Coronary artery (tissue), 2 donors: ENCODE results near the gene SERPINB8.

ENCODE experiments used
- DNase-seq: peaks from one replicate; pipeline ENCODE4 v3.0.0-alpha.2; 2017; ENCODE audit warnings: low spot score
- H3K27ac ChIP-seq, 2 donors: fragments of 200-600 bp; sonication (generic); one replicate each; pipeline ENCODE4 v1.5.1; 2016 to 2019
- H3K4me3 ChIP-seq: fragments of 200-600 bp; sonication (generic); 2 replicates; pipeline ENCODE4 v1.5.1; 2016; ENCODE audit warnings: mild to moderate bottlenecking, moderate library complexity
- TF ChIP-seq, protein P1 (sequence below): fragments of 200-600 bp; sonication (generic); IDR thresholded peaks from one replicate; pipeline ENCODE4 v1.5.1; 2019; ENCODE audit warnings: antibody characterized with exemption

Gene SERPINB8

DNA sequence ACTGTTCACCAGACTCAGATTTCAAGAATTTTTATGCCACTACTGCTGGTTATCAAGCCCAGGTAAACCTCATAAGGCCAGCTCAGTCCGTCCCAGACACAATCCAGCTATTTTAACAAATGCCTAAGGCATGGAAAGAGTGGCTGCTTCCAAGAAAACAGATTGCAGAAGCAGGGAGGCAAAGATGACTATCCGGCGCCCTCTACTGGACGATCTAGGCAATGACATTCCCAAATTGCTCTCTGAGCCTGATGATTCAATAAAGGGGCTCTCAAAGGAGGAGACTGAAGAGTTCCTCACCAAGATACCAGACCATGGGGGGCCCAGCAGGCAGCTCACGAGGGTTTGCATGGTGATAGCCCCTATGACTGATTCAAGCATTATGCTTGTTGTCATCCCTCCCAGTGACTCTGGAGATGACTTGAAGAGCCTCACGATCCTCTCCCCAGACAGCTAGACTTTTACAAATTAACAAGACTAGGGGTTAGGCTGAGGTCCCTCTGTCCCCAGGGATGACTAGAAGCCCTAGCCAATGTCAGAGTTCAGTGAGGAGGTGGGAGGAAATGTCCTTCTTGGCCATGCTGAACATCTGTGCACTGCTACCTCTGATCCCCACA lies 25.0 kb downstream of the SERPINB8 start:
- Histone ChIP-seq H3K27ac (no peak overlapping the region), H3K4me3 (no peak overlapping the region)
- TF ChIP-seq, protein P1, sequence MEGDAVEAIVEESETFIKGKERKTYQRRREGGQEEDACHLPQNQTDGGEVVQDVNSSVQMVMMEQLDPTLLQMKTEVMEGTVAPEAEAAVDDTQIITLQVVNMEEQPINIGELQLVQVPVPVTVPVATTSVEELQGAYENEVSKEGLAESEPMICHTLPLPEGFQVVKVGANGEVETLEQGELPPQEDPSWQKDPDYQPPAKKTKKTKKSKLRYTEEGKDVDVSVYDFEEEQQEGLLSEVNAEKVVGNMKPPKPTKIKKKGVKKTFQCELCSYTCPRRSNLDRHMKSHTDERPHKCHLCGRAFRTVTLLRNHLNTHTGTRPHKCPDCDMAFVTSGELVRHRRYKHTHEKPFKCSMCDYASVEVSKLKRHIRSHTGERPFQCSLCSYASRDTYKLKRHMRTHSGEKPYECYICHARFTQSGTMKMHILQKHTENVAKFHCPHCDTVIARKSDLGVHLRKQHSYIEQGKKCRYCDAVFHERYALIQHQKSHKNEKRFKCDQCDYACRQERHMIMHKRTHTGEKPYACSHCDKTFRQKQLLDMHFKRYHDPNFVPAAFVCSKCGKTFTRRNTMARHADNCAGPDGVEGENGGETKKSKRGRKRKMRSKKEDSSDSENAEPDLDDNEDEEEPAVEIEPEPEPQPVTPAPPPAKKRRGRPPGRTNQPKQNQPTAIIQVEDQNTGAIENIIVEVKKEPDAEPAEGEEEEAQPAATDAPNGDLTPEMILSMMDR: peak; percentile 83
- DNase-seq: no peak

DNA sequence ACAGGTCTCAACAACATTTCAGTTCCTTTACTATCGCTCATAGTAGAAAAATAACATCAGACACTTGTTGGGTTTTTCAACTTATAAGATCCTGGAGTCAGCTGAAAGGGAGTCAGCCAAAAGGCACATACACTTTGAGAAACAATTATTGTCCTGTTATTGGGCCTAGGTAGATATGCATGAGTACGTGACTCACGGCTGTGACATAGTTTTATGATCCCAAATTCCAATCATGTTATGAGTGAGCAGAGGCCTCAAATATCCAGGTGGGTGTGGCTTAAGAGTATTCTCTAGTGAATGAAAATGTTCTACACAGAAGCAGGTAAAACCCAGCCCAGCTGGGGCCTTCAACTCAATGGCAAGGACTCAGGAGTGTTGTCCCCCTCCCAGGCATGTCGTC lies 27.2 kb downstream of the SERPINB8 start:
- Histone ChIP-seq H3K27ac (no peak overlapping the region), H3K4me3 (no peak overlapping the region)
- DNase-seq: no peak
- TF ChIP-seq, protein P1: no peak

DNA sequence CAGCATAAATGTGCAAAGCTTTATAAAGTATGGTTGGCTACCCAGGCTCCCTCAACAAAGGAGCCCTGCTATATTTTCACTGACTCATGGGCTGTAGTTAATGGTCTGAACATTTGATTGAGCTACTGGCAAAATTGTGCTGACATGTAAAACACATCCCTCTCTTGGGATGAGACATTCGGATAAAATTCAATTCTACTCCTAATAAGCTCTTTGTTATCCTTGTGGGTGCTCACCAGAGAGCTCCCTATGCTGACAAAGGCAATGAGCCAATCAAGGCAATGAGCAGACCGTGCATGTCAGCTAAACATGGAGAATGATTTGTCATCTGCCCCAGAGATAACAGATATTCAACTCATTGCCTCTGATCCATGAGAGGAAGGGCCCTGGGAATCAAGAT lies 27.7 kb downstream of the SERPINB8 start:
- TF ChIP-seq, protein P1: no peak
- no peak overlapping the region for H3K27ac ChIP-seq
- DNase-seq: no peak
- H3K4me3 ChIP-seq: no peak overlapping the region

DNA sequence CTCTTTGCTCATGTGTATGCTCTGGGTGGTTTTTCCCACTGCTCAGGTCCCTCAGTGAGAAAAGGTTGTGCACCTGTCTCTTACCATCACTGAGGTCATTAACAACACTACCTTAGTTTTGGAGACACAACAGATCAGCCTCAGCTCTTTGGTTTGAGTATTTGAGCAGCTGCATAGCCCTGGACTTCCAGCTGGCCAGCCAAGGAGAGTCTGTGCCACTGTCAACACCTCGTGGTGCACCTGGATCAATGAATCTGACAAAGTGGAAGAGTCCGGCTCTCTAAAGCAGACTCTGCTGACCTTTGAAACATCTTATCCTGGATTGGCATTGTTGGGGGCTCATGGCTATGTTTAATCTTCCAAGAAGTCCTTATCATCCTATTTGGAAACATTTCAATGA lies 30.0 kb downstream of the SERPINB8 start:
- Histone ChIP-seq H3K4me3 (no peak overlapping the region), H3K27ac (no peak overlapping the region)
- TF ChIP-seq, protein P1: no peak
- no peak for DNase-seq

DNA sequence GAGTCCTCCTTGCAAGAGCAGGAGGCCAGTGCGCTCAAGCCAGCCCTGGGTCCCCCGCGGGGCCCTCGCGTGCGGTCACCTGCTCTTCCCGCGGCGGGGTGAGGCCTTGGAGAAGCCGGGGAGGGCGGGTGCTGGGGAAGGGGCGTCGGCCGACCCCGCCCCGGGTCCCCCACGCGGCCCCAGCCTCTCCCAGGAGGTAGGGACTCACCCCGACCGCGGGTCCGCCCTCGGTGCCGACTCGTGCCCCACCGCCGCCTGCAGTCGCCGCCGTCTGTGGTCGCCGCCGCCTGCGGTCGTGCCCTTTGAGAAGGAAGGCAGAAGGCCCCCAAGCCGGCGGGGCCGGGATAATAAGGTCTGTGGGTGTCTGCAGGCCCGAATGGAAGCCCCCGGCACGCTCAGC lies 32.7 kb downstream of the SERPINB8 start:
- Histone ChIP-seq H3K27ac (no peak overlapping the region), H3K4me3 (no peak overlapping the region)
- no peak for DNase-seq
- TF ChIP-seq, protein P1: no peak

DNA sequence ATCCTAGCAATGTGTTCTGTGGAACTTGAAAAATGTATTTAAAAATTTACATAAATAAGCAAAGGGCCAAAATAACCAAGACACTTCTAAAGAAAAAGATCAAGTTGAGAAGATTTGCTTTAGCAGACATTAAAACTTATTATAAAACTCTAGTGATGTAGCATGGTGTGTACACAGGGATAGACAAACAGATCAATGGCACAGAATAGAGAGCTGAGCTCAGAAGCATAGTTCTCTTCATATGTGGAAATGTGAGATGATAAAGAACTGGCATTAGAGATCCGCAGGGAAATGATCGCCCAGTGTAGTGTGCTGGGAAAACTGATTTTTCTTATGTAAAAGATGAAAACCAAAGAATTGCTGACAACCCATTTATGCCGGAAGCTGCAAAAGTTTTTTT lies 39.4 kb downstream of the SERPINB8 start:
- DNase-seq: no peak
- H3K27ac ChIP-seq: no peak overlapping the region
- no peak overlapping the region for H3K4me3 ChIP-seq
- TF ChIP-seq, protein P1: no peak

DNA sequence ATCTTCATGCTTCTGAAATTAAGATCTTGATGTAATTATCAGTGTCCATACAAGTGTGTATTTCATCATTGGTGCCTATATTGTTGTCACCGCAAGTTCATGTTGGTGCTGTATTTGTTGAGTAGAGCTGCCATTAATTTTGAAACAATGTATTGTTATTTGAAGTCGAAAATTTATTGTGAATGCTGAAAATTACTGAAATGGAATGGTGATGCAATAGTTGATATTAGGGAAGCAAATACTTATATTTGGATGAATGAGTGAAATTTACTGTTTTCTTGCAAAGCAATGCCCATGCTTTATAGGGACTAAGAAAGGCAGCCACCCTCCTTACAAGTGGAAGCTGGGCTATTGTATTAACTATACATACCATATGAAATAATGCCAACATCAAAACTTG lies 41.6 kb downstream of the SERPINB8 start:
- Histone ChIP-seq H3K4me3 (no peak overlapping the region), H3K27ac (no peak overlapping the region)
- no peak for DNase-seq
- TF ChIP-seq, protein P1: no peak
